ENCODE results near the gene EHHADH.

- TF ChIP-seq GABPA (IDR thresholded peaks at IDR 0.05; ENCODE audit: low read depth) (no peak), RAD21 (IDR thresholded peaks at IDR 0.05; ENCODE audit: low read length) (no peak)
These were observed 66.5 kb downstream of the EHHADH start for GRCh38 chr3:185187391-185187790.
